HL-60/S4 treated with phorbol 12-myristate 13-acetate at 8.2 ng/mL for 4 days and 3 days (cell line): ENCODE data around the gene BCL10.

ENCODE experiments used
- in situ Hi-C: fragments of 300-500 bp; cut with MboI; formaldehyde crosslinking; loops from 2 replicates; pipeline ENCODE4 v1.15.0; 2022; ENCODE audit warnings: low sequenced_read_pairs

BCL10 gene

DNA sequence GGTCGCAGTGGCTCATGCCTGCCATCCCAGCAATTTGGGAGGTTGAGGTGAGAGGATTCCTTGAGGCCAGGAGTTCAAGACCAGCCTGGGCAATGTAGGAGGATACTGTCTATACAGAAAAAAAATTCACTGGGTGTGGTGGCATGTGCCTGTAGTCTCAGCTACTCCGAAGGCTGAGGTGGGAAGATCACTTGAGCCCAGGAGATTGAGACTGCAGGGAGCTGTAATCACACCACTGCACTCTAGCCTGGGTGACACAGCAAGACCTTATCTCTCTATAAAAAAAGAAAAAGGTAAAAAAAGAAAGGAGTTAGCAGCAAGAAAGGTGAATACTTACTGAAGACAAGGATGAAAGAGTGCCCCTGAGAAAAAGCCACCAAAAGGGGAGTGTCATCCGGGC lies 23.7 kb upstream of the BCL10 start:
- in situ Hi-C loops: no loop called here

DNA sequence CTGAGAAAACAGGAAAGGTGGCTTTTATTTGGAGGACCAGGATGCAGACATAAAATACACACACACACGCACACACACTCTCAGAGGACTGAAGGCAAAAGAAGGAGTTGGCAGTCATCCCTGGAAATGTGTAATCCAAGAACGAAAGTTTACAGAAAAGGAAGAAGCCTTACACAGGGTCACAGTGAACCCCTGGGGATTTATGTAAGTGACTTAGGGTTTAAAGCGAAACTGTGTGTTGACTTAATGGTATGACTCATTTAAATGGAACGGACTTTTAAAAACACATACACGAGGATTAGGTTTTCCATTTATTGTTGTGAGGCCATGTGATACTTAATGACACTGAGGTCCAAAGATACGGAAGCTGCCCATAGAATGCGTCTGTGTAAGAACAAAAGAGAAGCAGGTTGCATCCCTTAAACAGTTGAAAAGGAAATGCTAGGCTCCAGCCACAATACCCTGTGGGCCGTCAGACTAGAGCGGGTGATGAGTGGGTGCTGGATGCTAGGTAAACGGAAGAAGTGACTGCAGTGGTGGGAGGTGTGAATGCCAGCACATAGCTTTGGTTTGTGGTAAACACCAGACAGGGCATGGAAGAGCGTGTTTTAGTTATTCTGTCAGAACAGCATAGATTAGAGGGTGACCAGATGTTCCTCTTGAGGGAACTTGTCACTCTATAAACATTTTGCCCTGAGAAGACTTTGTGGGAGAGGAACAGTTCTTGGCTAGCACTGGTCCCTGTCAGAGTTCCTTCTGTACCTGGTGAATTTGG lies 21.6 kb upstream of the BCL10 start:
- in situ Hi-C loops: no loop called here

GRCh38 chr1:85297538-85297854 lies 21.1 kb upstream of the BCL10 start:
- in situ Hi-C loops: no loop called here

- in situ Hi-C loops: no loop called here
Measured at GRCh38 chr1:85296980-85297379, 20.5 kb upstream of the BCL10 start.

DNA sequence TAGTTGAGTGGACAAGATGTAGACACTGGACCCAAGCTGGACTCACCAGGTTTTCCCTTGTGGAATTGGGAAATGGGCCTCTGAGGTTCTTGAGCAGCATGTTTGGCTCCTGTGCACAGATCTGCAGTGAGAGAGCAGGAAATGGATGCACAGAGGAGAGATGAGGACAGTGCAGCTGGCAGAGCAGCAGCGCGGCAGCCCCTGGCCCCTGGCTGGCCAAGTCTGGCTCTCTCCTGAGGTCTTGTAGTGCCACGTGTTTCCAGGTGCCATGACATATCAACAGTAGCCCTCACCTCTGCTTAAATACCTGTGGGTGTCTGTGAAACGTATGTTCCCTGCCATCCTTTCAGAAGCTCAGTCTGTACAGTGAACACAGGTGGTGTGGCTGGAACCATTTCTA lies 19.2 kb upstream of the BCL10 start:
- in situ Hi-C loops: no loop called here

GRCh38 chr1:85295006-85295431 lies 18.6 kb upstream of the BCL10 start:
- in situ Hi-C loops: no loop called here

GRCh38 chr1:85290826-85291225 lies 14.4 kb upstream of the BCL10 start:
- in situ Hi-C loops: no loop called here

DNA sequence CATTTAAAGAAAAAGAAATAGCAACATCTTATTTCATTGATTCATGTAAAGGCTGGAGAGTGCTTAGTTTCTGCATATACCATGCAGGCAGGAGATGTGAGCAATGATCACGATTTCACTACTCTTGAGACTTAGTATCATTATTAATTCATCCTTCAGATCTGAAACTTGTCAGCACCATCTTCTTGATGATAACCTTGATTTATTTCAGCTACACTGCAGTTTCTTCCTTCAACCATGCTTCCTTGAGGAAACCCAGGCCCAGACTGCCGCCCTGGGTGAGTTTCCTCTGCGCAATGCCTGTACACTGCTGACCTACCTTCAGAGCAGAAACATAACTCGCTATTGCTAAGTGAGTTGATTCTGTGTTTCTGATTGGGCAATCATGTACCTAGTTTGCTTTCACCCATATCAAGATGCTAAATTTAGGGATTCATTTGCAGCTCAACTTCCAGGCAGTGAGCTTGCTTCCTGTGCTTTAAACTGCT lies 13.5 kb upstream of the BCL10 start:
- in situ Hi-C loops: no loop called here

- in situ Hi-C loops: no loop called here
Measured at GRCh38 chr1:85289207-85289847, 12.9 kb upstream of the BCL10 start.

DNA sequence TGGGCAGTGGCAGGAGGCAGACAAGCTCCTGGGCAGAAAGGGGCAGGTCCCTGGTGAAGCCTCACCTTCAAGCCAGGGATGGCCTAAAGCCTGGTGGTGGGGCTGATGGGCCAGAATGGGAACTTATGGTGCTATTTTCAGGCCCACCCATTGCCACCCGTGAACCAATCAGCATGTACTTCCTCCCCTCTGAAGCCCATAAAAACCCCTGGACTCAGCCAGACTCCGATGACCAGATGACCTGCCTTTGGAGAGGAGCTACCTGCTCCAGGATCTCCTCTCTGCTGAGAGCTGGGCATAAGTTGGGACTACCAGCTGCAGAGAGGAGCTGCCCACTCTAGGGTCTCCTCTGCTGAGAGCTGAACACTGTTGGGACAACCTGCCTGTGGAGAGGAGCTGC lies 7.8 kb upstream of the BCL10 start:
- in situ Hi-C loops: no loop called here

GRCh38 chr1:85283475-85284199 lies 7.2 kb upstream of the BCL10 start:
- in situ Hi-C loops: no loop called here

DNA sequence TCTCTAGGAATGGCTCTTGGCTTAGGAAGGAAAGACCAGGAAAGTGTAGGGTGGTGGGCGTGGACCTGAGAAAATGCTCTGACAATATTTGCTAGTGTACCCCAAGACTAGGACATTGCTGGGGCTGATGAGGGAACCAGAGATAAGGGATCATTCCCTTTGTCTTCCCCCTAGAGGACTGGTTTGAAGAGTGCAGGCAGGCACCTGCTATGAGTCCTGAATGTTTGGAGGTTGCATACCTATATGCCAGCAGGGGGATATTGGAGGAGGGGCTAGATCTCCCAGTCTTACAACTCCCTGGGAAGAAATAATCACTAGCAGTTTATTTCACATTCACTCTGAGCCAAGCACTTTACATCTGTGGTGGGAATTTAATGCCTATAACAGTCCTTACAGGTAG lies 6.0 kb upstream of the BCL10 start:
- in situ Hi-C loops: no loop called here

- in situ Hi-C loops: no loop called here
Measured at GRCh38 chr1:85280636-85281035, 4.2 kb upstream of the BCL10 start.

- in situ Hi-C loops: no loop called here
Measured at GRCh38 chr1:85279458-85280080, 3.1 kb upstream of the BCL10 start.

DNA sequence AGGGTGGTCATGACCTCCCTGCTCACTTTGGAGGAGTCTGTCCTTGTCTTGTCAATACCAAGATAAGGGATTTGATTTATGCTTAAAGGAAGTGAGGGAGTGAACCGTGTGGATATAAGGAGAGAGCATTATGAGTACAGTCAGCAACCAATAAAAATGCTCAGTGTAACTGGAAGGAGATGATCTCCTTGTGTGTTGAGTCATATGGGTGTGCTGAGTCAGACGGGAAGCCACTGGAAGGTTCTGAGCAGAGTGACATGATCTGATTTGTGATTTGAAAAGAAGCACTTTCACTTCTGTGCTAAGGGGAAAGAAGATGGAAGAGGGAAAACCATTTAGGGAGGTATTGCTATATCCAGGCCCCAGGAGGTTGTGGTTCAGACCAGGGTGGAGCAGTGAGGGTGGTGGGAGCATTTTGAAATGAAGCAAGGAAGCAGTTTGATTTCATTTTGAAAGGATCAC lies 2.5 kb upstream of the BCL10 start:
- in situ Hi-C loops: no loop called here

DNA sequence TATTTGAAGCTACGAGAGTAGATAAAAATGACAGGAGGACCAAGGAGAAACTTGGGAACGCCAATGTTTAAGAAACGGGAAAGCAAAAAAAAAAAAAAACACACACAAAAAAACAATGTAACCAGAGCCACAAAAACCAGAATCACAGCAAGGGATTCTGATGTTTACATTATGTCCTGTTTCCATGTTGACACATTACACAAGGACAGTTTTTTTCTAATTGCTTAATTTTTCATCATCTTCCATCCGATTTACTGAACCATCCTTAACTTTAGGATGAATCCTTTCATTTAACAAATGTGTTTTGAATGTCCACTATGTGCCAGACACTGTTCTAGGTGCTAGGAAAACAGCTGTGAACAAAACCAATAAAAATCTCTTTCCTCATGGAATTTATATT lies 1.4 kb upstream of the BCL10 start:
- in situ Hi-C loops: no loop called here

DNA sequence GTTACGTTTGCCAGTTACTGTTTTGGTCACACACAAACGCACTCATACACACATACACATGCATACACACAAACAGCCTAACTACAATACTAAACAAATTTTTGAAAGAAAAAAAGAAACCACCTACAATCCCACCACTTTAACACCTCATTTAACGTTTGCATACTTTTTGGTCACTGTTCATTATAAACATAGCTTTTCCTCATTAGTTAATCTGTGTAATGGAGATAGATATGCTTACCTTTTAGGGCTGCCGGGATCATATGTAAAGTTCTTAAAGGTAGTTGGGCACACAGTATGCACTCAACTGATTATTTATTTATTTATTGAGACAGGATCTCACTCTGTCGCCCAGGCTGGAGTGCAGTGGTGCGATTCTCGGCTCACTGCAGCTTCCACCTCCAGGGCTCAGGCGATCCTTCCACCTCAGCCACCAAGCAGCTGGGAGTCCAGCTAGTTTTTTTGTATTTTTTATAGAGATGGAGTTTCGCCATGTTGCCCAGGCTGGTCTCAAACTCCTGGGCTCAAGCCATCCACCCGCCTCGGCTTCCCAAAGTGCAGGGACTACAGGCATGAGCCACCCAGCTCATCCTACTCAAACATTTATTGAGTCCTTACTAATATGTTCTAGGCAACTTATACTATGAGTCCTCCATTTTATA lies 677 bp upstream of the BCL10 start:
- in situ Hi-C loops: no loop called here

DNA sequence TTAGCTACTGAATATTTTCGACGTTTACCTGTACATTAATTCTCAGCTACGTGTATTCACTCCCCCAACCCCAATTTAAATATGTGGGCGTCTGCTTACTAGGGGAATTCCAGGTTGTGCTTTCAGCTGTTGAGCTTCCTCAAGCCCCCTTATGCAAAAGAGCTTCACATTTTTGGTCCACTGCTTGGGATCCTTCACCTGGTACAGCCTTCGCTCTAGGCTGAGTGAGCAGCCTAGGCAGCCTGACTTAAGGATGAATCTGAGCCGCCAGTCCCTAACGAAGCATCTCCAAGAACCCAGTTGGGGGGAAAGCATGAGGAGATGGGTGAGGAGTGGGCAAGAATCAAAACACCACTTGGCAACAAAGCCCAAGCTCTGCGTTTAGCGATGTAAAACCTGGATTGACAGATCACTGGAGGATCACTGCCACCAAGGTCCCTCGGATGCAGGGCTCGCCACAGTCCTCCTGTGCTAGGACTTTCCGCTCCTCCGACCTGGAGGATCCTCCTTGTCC lies 674 bp downstream of the BCL10 start:
- in situ Hi-C loops: no loop called here

- in situ Hi-C loops: loop anchor here (25.0 kb wide), 1 partner anchor 338 kb away; no protein-coding TSS in a partner anchor
Measured at GRCh38 chr1:85274969-85275453, 1.4 kb downstream of the BCL10 start.

GRCh38 chr1:85273397-85273796 lies 3.0 kb downstream of the BCL10 start:
- in situ Hi-C loops: loop anchor here (25.0 kb wide), 1 partner anchor 336 kb away; no protein-coding TSS in a partner anchor
